ENCODE results near the gene TP53INP2.

The TP53INP2 gene

DNA sequence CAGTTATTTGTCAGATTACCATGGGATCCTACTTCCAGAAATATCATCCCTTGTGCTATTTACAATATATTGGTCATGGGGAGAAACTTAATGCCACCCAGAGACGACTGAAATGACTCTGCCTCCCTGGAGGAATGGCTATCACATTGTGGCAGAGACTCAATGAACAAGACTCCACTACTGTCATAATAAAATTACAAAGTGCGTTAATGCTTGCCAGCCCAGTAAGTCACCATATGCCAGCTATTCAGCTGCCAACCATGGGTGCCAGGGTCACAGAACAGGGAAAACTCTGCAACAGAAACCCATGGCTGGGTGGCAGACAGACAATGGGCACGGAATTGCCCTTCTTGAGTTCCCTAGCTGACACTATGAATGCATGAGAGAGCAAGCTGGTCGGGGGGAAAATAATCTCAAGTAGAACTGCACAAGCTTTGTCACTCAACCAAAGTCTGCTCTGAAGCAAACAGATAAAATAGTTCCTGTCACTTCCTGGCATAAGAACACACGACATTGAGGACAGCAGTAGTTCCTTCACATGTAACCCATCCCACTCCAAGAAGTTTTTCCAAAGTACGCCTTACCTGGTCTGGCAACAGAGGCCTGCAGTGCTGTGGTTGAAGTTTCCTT, 32.1 kb downstream of the TP53INP2 start:
- Histone ChIP-seq H3K27ac (no peak overlapping the region), H3K9ac (no peak overlapping the region), H3K27me3 (no peaks in the 10 kb centered on the region), H3K4me1 (peaks cover 0 to 15% (median 4%) of the 10 kb centered on the region in 10 experiments; a peak in 9 of 20 replicates), H3K4me3 (no peak overlapping the region), H3K4me2 (no peak overlapping the region), H3K9me3 (replicated peaks in 1 of 11) (no peaks in the 10 kb centered on the region), H4K20me1 (no peaks in the 10 kb centered on the region), H3K36me3 (peaks cover 54 to 98% (median 70%) of the 10 kb centered on the region in 11 experiments)
- TF ChIP-seq Cebpa-rat (IDR thresholded peaks at IDR 0.05), result no peak

DNA sequence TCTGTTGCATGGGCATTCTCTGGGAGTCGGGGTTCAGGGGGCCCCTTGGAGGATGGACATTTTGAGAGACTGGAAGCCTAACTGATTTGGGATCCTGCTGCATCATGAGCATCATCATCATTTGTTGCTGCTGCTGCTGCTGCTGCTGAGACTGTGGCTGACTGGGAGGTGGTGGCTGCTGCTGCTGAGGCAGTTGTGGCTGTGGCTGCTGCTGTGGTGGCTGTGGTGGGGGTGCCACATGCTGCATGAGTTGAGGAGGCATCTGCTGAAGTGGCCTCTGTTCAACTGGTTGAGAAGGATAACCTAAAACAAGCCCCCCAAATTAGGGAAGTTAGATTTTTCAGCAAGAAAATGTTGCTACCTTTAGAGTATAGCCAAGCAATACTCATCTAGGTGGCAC, 38.9 kb downstream of the TP53INP2 start:
- peaks cover 86 to 98% (median 91%) of the 10 kb centered on the region in 11 experiments for H3K36me3 ChIP-seq
- no peak overlapping the region for H3K9ac ChIP-seq
- peaks cover 0 to 4% (median 0%) of the 10 kb centered on the region in 11 experiments; a peak in 1 of 22 replicates for H4K20me1 ChIP-seq
- TF ChIP-seq Cebpa-rat (IDR thresholded peaks at IDR 0.05), result no peak
- H3K9me3 ChIP-seq (replicated peaks in 1 of 11), result no peaks in the 10 kb centered on the region
- H3K27ac ChIP-seq, result no peak overlapping the region
- H3K4me3 ChIP-seq, result no peak overlapping the region
- peaks cover 0 to 9% (median 2%) of the 10 kb centered on the region in 10 experiments; a peak in 9 of 20 replicates for H3K4me1 ChIP-seq
- no peaks in the 10 kb centered on the region for H3K27me3 ChIP-seq
- H3K4me2 ChIP-seq, result no peak overlapping the region

DNA sequence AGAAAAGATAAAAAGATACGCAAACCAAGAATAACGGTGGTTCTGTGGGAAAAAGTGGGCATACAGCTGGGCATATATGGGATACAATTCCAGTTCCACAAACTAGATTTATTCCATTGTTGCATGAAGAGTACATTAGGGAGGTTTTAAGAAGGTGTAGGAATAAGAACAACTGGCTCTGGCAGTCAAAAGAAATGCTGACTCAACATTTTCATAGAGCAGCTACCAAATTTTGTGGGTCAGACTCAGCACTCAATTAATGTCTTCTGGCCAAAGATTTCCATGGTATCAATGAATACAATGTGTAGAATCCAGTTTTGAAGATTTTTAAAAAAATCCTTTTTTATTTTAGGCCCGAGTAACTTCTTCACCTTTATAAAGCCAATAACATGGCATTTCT, 40.2 kb downstream of the TP53INP2 start:
- Histone ChIP-seq H3K4me1 (no peaks in the 10 kb centered on the region), H3K4me3 (no peak overlapping the region), H4K20me1 (peaks cover 0 to 4% (median 0%) of the 10 kb centered on the region in 11 experiments; a peak in 1 of 22 replicates), H3K36me3 (peaks cover 88 to 100% (median 97%) of the 10 kb centered on the region in 11 experiments), H3K4me2 (no peak overlapping the region), H3K9me3 (replicated peaks in 1 of 11) (no peaks in the 10 kb centered on the region), H3K9ac (no peak overlapping the region), H3K27me3 (no peaks in the 10 kb centered on the region), H3K27ac (no peak overlapping the region)
- TF ChIP-seq Cebpa-rat (IDR thresholded peaks at IDR 0.05), result no peak

DNA sequence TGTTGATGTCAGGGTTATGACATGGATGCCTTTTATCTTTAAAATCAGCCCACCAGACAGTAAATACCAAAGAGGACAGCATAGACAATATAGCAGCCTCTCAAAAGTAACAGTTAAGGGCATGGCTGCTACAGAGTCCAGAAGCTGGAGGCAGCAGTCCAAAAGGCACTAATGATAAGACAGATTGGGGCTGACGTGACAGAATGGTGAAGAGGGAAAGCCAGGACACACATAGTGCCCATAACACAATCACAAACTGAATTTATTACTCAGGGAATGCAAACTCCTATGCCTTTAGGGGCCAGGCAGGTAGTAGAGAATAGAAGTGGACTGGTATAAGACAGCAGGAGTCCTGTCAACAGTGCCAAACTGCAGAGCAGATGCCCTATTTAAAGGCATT, 40.7 kb downstream of the TP53INP2 start:
- Histone ChIP-seq H3K9me3 (replicated peaks in 1 of 11) (no peaks in the 10 kb centered on the region), H3K4me3 (no peak overlapping the region), H3K4me1 (no peaks in the 10 kb centered on the region), H3K27ac (no peak overlapping the region), H3K4me2 (no peak overlapping the region), H3K9ac (no peak overlapping the region), H3K27me3 (no peaks in the 10 kb centered on the region), H4K20me1 (peaks cover 0 to 9% (median 0%) of the 10 kb centered on the region in 11 experiments; a peak in 2 of 22 replicates), H3K36me3 (peaks cover 88 to 100% (median 98%) of the 10 kb centered on the region in 11 experiments)
- TF ChIP-seq Cebpa-rat (IDR thresholded peaks at IDR 0.05), result no peak

DNA sequence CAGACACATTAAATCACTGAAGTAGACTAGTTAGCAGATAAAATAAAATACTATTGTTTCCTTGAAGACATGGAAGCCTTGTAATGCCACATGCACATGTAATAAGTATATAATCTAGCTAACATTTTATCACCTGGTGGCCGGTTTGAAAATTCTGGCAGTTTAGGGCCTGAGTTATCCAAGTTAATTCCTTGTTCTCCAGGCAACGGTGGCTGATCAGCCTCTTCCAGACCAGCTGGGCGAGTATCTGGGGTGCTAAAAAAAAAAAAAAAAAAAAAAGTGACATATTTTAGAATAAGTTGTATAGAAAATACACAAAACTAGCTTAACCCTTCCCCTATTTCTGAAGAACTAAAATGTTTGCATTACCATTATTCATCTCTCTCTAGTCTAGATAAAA, 42.5 kb downstream of the TP53INP2 start:
- H3K27ac ChIP-seq, result no peak overlapping the region
- no peaks in the 10 kb centered on the region for H3K27me3 ChIP-seq
- no peaks in the 10 kb centered on the region for H3K9me3 ChIP-seq (replicated peaks in 1 of 11)
- TF ChIP-seq Cebpa-rat (IDR thresholded peaks at IDR 0.05), result no peak
- H3K4me3 ChIP-seq, result no peak overlapping the region
- no peak overlapping the region for H3K9ac ChIP-seq
- no peak overlapping the region for H3K4me2 ChIP-seq
- no peaks in the 10 kb centered on the region for H3K4me1 ChIP-seq
- peaks cover 0 to 10% (median 0%) of the 10 kb centered on the region in 11 experiments; a peak in 2 of 22 replicates for H4K20me1 ChIP-seq
- peaks cover 86 to 100% (median 95%) of the 10 kb centered on the region in 11 experiments for H3K36me3 ChIP-seq

DNA sequence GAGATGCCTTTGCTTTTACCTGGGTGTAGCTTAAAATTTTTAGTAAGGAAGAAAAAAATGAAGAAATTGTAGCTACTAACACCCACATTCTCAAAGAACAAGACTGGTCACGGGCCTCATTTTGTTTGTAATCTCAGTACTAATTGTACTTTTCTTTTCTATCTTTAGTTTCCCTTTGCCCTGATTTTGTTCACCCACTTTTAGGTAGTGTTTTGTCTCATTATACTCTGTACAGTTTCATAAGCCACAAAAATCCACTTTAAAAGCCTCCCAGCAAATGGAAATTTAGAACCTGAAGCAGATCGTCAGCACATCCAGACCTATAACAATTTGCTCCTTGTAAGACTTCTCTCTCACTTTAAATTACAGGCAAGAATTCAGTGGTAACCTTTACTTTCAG, 43.3 kb downstream of the TP53INP2 start:
- TF ChIP-seq Cebpa-rat (IDR thresholded peaks at IDR 0.05), result no peak
- Histone ChIP-seq H3K9me3 (replicated peaks in 1 of 11) (no peaks in the 10 kb centered on the region), H3K27me3 (no peaks in the 10 kb centered on the region), H3K4me1 (no peaks in the 10 kb centered on the region), H3K36me3 (peaks cover 86 to 100% (median 95%) of the 10 kb centered on the region in 11 experiments), H3K4me2 (no peak overlapping the region), H3K4me3 (no peak overlapping the region), H3K9ac (no peak overlapping the region), H4K20me1 (peaks cover 0 to 10% (median 0%) of the 10 kb centered on the region in 11 experiments; a peak in 2 of 22 replicates), H3K27ac (no peak overlapping the region)

DNA sequence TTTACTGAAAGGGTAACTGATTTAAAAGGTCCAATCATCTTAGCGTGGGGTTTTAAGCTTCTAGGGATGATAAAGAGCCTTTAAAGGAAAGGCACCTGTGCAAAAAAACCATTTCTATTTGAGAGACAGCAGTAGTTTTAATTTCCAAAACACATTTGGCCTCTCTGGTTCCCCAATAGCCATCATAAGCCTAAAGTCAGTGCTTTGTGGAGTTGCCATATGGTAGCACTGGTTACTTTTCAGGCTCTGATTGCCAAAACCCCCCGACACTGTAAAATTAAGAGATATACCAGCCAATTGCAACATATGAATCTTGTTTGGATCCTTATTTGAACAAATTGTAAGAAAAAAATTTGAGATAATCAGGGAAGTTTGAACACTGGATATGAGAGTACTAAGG, 44.6 kb downstream of the TP53INP2 start:
- Histone ChIP-seq H3K4me1 (no peaks in the 10 kb centered on the region), H3K27me3 (no peaks in the 10 kb centered on the region), H3K4me3 (no peak overlapping the region), H3K36me3 (peaks cover 86 to 100% (median 95%) of the 10 kb centered on the region in 11 experiments), H3K4me2 (no peak overlapping the region), H3K27ac (no peak overlapping the region), H3K9me3 (replicated peaks in 1 of 11) (no peaks in the 10 kb centered on the region), H4K20me1 (peaks cover 0 to 10% (median 0%) of the 10 kb centered on the region in 11 experiments; a peak in 2 of 22 replicates), H3K9ac (no peak overlapping the region)
- TF ChIP-seq Cebpa-rat (IDR thresholded peaks at IDR 0.05), result no peak

DNA sequence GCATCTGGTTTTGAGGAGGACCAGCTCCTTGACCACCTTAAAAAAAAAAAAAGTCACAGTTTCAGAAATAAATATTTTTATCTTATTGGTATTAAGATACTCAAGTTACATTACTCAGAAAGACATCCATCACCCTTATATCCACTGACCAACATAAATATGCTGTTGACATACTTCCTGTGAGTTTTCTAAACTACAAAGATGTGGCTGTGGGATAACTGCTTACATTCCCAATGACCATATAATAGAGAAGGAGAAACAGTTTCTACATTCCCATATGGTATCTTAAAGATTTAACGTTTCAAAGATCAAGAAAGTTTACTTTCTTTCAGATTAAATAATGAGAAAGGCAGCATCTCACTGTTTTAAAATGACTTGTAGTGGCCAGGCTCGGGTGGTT, 46.3 kb downstream of the TP53INP2 start:
- peaks cover 86 to 100% (median 96%) of the 10 kb centered on the region in 11 experiments for H3K36me3 ChIP-seq
- H3K27ac ChIP-seq, result no peak overlapping the region
- no peak overlapping the region for H3K4me2 ChIP-seq
- no peaks in the 10 kb centered on the region for H3K9me3 ChIP-seq (replicated peaks in 1 of 11)
- no peak overlapping the region for H3K4me3 ChIP-seq
- no peaks in the 10 kb centered on the region for H3K27me3 ChIP-seq
- peaks cover 0 to 11% (median 0%) of the 10 kb centered on the region in 11 experiments; a peak in 2 of 22 replicates for H4K20me1 ChIP-seq
- no peak overlapping the region for H3K9ac ChIP-seq
- TF ChIP-seq Cebpa-rat (IDR thresholded peaks at IDR 0.05), result no peak
- H3K4me1 ChIP-seq, result no peaks in the 10 kb centered on the region; a peak in 1 of 20 replicates

DNA sequence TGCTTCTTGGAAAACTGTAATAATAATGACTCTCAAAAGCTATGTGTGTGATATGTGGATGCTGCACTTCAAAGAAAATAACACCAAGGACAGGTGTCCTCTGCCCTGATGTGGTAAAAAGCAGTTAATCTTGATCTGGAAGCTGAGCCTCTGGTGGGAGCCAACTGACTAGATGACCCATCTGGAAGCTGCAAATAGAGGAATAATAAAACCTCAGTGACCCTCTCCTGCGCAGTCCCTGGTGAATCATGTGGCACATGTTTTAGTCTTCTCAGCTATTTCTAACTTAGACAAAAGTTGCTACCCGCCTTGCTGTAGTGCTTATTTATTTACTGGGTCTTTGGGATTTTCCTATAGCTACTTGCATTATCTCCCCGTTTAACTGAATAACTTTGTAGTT, 47.3 kb downstream of the TP53INP2 start:
- H3K4me3 ChIP-seq, result no peak overlapping the region
- no peak overlapping the region for H3K27ac ChIP-seq
- H3K4me2 ChIP-seq, result no peak overlapping the region
- H3K9me3 ChIP-seq (replicated peaks in 1 of 11), result no peaks in the 10 kb centered on the region
- peaks cover 86 to 100% (median 95%) of the 10 kb centered on the region in 11 experiments for H3K36me3 ChIP-seq
- no peaks in the 10 kb centered on the region; a peak in 1 of 20 replicates for H3K4me1 ChIP-seq
- H4K20me1 ChIP-seq, result peaks cover 0 to 16% (median 0%) of the 10 kb centered on the region in 11 experiments; a peak in 5 of 22 replicates
- no peaks in the 10 kb centered on the region for H3K27me3 ChIP-seq
- TF ChIP-seq Cebpa-rat (IDR thresholded peaks at IDR 0.05), result no peak
- H3K9ac ChIP-seq, result no peak overlapping the region
